Pancreas (tissue), 10 donors: ENCODE results near the gene KLK2. TPM values are rescaled to one million over a fixed set of nuclear protein-coding genes. Genes with fewer than 3 reads are reported as not detected.

Source experiments
- ATAC-seq, 4 donors: fragments of 200-7000 bp; cut with Tn5 transposase; one replicate each; pipeline versions ENCODE4 v1.8.0 to v1.9.1; 2020; ENCODE audit warnings: mild to moderate bottlenecking in 4 of 4, moderate library complexity in 4 of 4
- DNase-seq, 6 donors: peaks; one replicate each; pipeline ENCODE4 v3.0.0-alpha.2; 2020
- FAIRE-seq: peaks from 2 replicates; lab custom pipeline; 2012; peaks lifted over from hg19 to GRCh38; lab: Jason Lieb, UNC
- H3K27ac ChIP-seq, 4 donors: fragments of 200-600 bp; sonication (generic); 1 replicate in 3 of 4; 2 replicates in 1 of 4; pipeline versions ENCODE4 v1.5.0 to v1.8.0; 2020
- H3K27me3 ChIP-seq, 4 donors: fragments of 200-600 bp; one replicate each; pipeline ENCODE4 v1.8.0; 2021
- H3K36me3 ChIP-seq, 3 donors: fragments of 200-600 bp; sonication (generic) in 1 of 3; one replicate each; pipeline versions ENCODE4 v1.5.0 to v1.8.0; 2020 to 2021
- H3K4me1 ChIP-seq, 3 donors: fragments of 200-600 bp; one replicate each; pipeline ENCODE4 v1.8.0; 2021
- H3K4me3 ChIP-seq, 4 donors: fragments of 200-600 bp; sonication (generic) in 2 of 4; one replicate each; pipeline versions ENCODE4 v1.5.0 to v1.8.0; 2020 to 2021
- H3K9me3 ChIP-seq, 4 donors: fragments of 200-600 bp; one replicate each; pipeline ENCODE4 v1.8.0; 2021
- WGBS, 2 donors: extraction: QIAGEN DNeasy Blood & Tissue Kit; methylation state at CpG; one replicate each; pipeline ENCODE4 v1.1.7; 2013; 5-methylcytosine and 5-hydroxymethylcytosine counted together
- intact Hi-C, 3 donors: fragments of 100-400 bp; cut with DNase I; formaldehyde crosslinking; loops; one replicate each; pipeline versions ENCODE4 v1.11.1 to v1.14.2; 2022
- polyA plus RNA-seq, 2 donors: library from polyadenylated mRNA; stranded (reverse); fragments of 200-250 nt; gene quantifications; one replicate each; pipeline ENCODE4 v1.2.3, GENCODE V29; 2013
- total RNA-seq, 6 donors: library from RNA; stranded (reverse); fragmentation: NEBNext Ultra II Directional in 4 of 6; extraction: Animal tissue kit (Norgen Biotek cat#: 25700) in 4 of 6; gene quantifications; one replicate each; pipeline versions ENCODE4 v1.2.1 to v1.2.4, GENCODE V29; 2021 to 2023
- TF ChIP-seq, protein P1 (sequence below), 4 donors: fragments of 200-600 bp; sonication (generic) in 3 of 4; IDR thresholded peaks; one replicate each; pipeline versions ENCODE4 v1.5.0 to v1.8.0; 2021; ENCODE audit warnings: antibody characterized with exemption in 4 of 4
- donor health status: healthy with polysubstance abuse.
- donor health status: DM: no; HTN: no; CAD: no; lungs with moderate emphysema.
- donor health status: DM: no; HTN: no; CAD: no.
- donor health status: control.
- donor health status: control.
- donor health status: Bipolar disorder and iron deficiency.
- donor health status: DM: yes; HTN: yes; CAD: no.
- donor health status: DM: no; HTN: no; CAD: no.
- donor health status: DM: no; HTN: no; CAD: no.
- donor health status: DM: yes; HTN: yes; CAD: no.

Gene KLK2
- total and polyA plus RNA-seq, 8 donors = 0.09 to 0.27 TPM; not detected in 6

DNA sequence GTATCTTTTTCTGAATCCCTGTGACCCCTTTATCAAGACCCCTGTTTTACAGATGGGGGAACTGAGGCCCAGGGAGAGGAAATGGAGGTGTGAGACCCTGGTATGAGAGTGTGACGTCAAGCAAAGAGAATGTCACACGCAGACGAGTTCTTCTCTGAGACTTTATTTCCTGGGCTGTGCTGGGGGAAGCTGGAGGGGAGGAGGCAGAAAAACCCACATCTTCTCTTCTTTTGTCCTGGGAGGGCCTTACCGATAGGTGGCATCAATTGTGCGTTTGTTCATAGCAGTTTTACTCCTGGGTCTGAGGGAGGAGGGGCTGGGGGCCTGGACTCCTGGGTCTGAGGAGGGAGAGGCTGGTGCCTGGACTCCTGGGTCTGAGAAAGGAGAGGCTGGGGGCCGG, 35.0 kb upstream of the KLK2 start:
- Histone ChIP-seq H3K27me3 (no peaks in the 10 kb centered on the region), H3K4me3 (no peak overlapping the region), H3K36me3 (no peaks in the 10 kb centered on the region), H3K9me3 (no peaks in the 10 kb centered on the region), H3K27ac (no peak overlapping the region), H3K4me1 (no peaks in the 10 kb centered on the region)
- WGBS, 2 donors = 34 to 38% methylated on average over 6 of the region's 6 CpGs
- FAIRE-seq = no peak
- no peak for DNase-seq
- no peak for ATAC-seq
- TF ChIP-seq, protein P1, sequence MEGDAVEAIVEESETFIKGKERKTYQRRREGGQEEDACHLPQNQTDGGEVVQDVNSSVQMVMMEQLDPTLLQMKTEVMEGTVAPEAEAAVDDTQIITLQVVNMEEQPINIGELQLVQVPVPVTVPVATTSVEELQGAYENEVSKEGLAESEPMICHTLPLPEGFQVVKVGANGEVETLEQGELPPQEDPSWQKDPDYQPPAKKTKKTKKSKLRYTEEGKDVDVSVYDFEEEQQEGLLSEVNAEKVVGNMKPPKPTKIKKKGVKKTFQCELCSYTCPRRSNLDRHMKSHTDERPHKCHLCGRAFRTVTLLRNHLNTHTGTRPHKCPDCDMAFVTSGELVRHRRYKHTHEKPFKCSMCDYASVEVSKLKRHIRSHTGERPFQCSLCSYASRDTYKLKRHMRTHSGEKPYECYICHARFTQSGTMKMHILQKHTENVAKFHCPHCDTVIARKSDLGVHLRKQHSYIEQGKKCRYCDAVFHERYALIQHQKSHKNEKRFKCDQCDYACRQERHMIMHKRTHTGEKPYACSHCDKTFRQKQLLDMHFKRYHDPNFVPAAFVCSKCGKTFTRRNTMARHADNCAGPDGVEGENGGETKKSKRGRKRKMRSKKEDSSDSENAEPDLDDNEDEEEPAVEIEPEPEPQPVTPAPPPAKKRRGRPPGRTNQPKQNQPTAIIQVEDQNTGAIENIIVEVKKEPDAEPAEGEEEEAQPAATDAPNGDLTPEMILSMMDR (IDR thresholded peaks at IDR 0.05) = no peak
- intact Hi-C loops = no loop called here

DNA sequence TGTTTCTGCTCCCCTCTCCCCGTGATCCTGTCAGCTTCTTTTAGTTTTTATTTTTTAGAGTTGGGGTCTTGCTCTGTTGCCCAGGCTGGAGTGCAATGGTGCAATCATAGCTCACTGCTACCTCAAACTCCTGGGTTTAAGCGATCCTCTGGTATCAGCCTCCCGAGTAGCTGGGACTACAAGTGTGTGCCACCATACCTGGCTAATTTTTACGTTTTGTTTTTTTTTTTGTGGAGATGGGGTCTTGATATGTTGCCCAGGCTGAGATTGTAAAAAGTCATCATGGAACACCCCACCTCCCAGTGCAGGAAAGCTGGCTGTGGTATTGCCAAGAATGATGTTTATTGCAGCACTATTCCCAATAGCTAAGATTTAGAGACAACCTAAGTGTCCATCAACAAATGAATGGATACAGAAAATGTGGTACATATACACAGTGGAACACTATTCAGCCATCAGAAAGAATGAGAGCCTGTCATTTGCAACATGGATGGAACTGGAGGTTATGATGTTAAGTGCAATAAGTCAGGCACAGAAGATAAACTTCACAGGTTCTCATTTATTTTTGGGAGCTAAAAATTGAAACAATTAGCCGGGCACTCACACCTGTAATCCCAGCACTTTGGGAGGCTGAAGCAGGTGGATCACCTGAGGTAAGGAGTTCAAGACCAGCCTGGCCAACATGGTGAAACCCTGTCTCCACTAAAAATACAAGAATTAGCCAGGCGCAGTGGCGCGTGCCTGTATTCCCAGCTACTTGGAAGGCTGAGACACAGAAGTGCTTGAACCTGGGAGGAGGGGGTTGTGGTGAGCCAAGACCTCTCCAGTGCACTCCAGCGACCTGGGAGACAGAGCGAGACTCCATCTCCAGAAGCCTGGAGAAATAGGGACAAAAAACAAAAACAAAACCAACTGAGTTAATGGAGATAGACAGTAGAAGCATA, 33.3 kb upstream of the KLK2 start:
- no peaks in the 10 kb centered on the region for H3K9me3 ChIP-seq
- no peak overlapping the region for H3K4me3 ChIP-seq
- H3K4me1 ChIP-seq = no peaks in the 10 kb centered on the region
- TF ChIP-seq, protein P1 (IDR thresholded peaks at IDR 0.05) = no peak
- ATAC-seq (no peak), DNase-seq (no peak), FAIRE-seq (no peak)
- no peaks in the 10 kb centered on the region for H3K27me3 ChIP-seq
- H3K27ac ChIP-seq = no peak overlapping the region
- intact Hi-C loops = no loop called here
- 74 to 82% methylated on average over 10 of the region's 10 CpGs for WGBS, 2 donors
- H3K36me3 ChIP-seq = no peaks in the 10 kb centered on the region

DNA sequence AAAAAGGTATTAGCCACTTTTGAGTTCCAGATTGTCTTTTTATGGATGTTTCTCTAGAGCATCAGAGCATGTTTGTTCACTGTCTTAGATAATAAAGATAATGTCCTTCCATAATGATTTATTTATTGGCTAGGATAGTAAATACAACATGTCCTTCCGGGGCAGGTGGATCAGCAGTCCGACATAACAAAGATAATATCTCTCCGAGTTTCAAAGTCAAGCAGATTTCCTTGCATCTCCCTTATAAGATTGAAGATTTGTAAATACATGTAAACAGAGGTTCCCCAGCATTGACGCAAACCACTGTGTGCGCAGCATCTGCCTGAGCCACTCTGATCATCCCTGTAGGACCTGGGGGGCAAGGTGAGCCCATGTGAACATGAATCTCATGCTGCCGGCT, 31.1 kb upstream of the KLK2 start:
- FAIRE-seq (no peak), DNase-seq (no peak), ATAC-seq (no peak)
- H3K4me3 ChIP-seq = no peak overlapping the region
- H3K36me3 ChIP-seq = no peaks in the 10 kb centered on the region
- TF ChIP-seq, protein P1 (IDR thresholded peaks at IDR 0.05) = no peak
- H3K27ac ChIP-seq = no peak overlapping the region
- H3K9me3 ChIP-seq = no peaks in the 10 kb centered on the region
- H3K4me1 ChIP-seq = no peaks in the 10 kb centered on the region
- H3K27me3 ChIP-seq = no peaks in the 10 kb centered on the region
- 50 to 60% methylated on average over 6 of the region's 6 CpGs for WGBS, 2 donors
- intact Hi-C loops = no loop called here

DNA sequence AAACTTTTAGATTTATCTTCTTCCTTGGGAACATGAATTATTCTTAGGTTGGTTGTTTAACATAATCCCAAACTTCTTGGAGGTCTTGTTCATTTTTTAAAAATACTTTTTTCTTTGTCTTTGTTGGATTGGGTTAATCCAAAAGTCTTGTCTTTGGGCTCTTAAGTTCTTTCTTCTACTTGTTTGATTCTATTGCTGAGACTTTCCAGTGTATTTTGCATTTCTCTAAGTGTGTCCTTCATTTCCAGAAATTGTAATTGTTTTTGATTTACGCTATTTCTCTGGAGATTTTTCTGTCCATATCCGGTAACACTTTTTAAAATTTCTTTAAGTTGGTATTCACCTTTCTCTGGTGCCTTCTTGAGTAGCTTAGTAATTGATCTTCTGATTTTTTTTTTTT, 30.0 kb upstream of the KLK2 start:
- FAIRE-seq (no peak), ATAC-seq (no peak), DNase-seq (no peak)
- Histone ChIP-seq H3K4me3 (no peak overlapping the region), H3K9me3 (no peaks in the 10 kb centered on the region), H3K4me1 (no peaks in the 10 kb centered on the region), H3K36me3 (no peaks in the 10 kb centered on the region), H3K27me3 (no peaks in the 10 kb centered on the region), H3K27ac (no peak overlapping the region)
- TF ChIP-seq, protein P1 (IDR thresholded peaks at IDR 0.05) = no peak
- 94% methylated on average over 2 of the region's 2 CpGs for WGBS, 2 donors
- intact Hi-C loops = no loop called here

DNA sequence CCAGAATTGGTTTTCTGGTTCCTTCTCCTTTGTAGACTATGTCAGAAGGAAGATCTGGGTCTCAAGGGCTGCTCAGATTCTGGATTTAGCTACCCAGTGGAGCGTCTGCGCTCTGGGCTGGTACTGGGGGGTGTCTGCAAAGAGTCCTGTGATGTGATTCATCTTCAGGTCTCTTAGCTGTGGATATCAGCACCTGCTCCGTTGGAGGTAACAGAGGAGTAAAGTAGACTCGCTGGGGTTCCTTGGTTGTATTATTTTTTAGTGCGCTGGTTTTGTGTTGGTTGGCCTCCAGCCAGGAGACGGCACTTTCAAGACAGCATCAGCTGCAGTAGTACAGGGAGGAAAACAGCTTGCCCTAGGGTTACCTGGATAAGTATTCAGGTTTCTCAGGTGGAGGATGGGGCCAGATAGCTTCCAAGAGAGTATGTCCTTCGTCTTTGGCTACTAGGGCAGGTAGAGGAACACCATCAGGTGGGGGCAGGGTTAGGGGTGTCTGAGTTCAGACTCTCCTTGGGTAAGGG, 29.5 kb upstream of the KLK2 start:
- intact Hi-C loops = no loop called here
- no peak for DNase-seq
- no peak overlapping the region for H3K27ac ChIP-seq

More for the DNA sequence above, 29.5 kb upstream of the KLK2 start:
- FAIRE-seq (no peak), ATAC-seq (no peak)
- TF ChIP-seq, protein P1 (IDR thresholded peaks at IDR 0.05) = no peak
- WGBS, 2 donors = 68 to 70% methylated on average over 7 of the region's 7 CpGs
- Histone ChIP-seq H3K9me3 (no peaks in the 10 kb centered on the region), H3K36me3 (no peaks in the 10 kb centered on the region), H3K27me3 (no peaks in the 10 kb centered on the region), H3K4me1 (no peaks in the 10 kb centered on the region), H3K4me3 (no peak overlapping the region)
